Suprapubic skin (tissue), 4 donors: ENCODE results near the gene CGRRF1.

ENCODE experiments used
- EP300 ChIP-seq: sonication (generic); formaldehyde crosslinking; IDR thresholded peaks from one replicate; pipeline ENCODE4 v1.6.1; 2017; ENCODE audit warnings: antibody characterized with exemption
- POLR2AphosphoS5 ChIP-seq, 3 donors: sonication (generic); formaldehyde crosslinking; IDR thresholded peaks; one replicate each; pipeline ENCODE4 v1.6.1; 2017; ENCODE audit warnings: antibody characterized with exemption in 3 of 3
- TF ChIP-seq, protein P1 (sequence below), 2 donors: fragments of 200-600 bp in 1 of 2; fragments of 450-650 bp in 1 of 2; sonication (generic) in 1 of 2; IDR thresholded peaks; one replicate each; pipeline ENCODE4 v1.5.1; 2016 to 2019; ENCODE audit warnings: antibody characterized with exemption in 2 of 2, mild to moderate bottlenecking in 1 of 2, moderate library complexity in 1 of 2

- no peak for TF ChIP-seq EP300
- TF ChIP-seq, protein P1, sequence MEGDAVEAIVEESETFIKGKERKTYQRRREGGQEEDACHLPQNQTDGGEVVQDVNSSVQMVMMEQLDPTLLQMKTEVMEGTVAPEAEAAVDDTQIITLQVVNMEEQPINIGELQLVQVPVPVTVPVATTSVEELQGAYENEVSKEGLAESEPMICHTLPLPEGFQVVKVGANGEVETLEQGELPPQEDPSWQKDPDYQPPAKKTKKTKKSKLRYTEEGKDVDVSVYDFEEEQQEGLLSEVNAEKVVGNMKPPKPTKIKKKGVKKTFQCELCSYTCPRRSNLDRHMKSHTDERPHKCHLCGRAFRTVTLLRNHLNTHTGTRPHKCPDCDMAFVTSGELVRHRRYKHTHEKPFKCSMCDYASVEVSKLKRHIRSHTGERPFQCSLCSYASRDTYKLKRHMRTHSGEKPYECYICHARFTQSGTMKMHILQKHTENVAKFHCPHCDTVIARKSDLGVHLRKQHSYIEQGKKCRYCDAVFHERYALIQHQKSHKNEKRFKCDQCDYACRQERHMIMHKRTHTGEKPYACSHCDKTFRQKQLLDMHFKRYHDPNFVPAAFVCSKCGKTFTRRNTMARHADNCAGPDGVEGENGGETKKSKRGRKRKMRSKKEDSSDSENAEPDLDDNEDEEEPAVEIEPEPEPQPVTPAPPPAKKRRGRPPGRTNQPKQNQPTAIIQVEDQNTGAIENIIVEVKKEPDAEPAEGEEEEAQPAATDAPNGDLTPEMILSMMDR (IDR thresholded peaks at IDR 0.05): no peak
- no peak for TF ChIP-seq POLR2AphosphoS5 (IDR thresholded peaks at IDR 0.05)
Observed at GRCh38 chr14:54475911-54476310, 33.8 kb upstream of the CGRRF1 start.
